AG04449 (cell line): ENCODE data around the gene SMYD3.

Experiments used
- CTCF ChIA-PET: fragments of 350-600 bp; formaldehyde crosslinking; extraction: SDS; loops from one replicate; lab custom pipeline; 2021; ENCODE audit warnings: antibody characterized with exemption; lab: Yijun Ruan, JAX
- POLR2A ChIA-PET: fragments of 400-600, 350-600 bp; formaldehyde crosslinking; extraction: SDS; loops from one replicate; lab custom pipeline; 2020; ENCODE audit warnings: antibody characterized with exemption, inconsistent platforms; lab: Yijun Ruan, JAX
- DNase-seq: peaks from one replicate; pipeline ENCODE4 v3.0.0-alpha.2; 2010; ENCODE audit warnings: low read depth, low spot score
- H3K4me3 ChIP-seq: 2 replicates; pipeline ENCODE4 v1.5.1; 2011; ENCODE audit warnings: low read depth, mild to moderate bottlenecking, control low read depth, low read length
- TF ChIP-seq, protein P1 (sequence below): IDR thresholded peaks from one replicate; pipeline ENCODE4 v1.5.1; 2011; ENCODE audit warnings: mild to moderate bottlenecking, moderate library complexity, low read length, control low read depth, inconsistent platforms; ENCODE audit not compliant: insufficient read depth; ENCODE audit errors: missing control alignments

The SMYD3 gene

GRCh38 chr1:246193537-246193936 lies 313.5 kb downstream of the SMYD3 start:
- ChIA-PET CTCF (interaction anchor here (0.8 kb wide), 1 partner anchor 84 kb away, joined by 3 read pairs; no protein-coding TSS in a partner anchor), POLR2A (no interaction called here)
- H3K4me3 ChIP-seq: no peak overlapping the region
- TF ChIP-seq, protein P1, sequence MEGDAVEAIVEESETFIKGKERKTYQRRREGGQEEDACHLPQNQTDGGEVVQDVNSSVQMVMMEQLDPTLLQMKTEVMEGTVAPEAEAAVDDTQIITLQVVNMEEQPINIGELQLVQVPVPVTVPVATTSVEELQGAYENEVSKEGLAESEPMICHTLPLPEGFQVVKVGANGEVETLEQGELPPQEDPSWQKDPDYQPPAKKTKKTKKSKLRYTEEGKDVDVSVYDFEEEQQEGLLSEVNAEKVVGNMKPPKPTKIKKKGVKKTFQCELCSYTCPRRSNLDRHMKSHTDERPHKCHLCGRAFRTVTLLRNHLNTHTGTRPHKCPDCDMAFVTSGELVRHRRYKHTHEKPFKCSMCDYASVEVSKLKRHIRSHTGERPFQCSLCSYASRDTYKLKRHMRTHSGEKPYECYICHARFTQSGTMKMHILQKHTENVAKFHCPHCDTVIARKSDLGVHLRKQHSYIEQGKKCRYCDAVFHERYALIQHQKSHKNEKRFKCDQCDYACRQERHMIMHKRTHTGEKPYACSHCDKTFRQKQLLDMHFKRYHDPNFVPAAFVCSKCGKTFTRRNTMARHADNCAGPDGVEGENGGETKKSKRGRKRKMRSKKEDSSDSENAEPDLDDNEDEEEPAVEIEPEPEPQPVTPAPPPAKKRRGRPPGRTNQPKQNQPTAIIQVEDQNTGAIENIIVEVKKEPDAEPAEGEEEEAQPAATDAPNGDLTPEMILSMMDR: no peak
- no peak for DNase-seq

- DNase-seq: no peak
- CTCF ChIA-PET: no interaction called here
- POLR2A ChIA-PET: no interaction called here
- H3K4me3 ChIP-seq: no peak overlapping the region
- TF ChIP-seq, protein P1: no peak
Measured at GRCh38 chr1:246189126-246189525, 318.0 kb downstream of the SMYD3 start.

DNA sequence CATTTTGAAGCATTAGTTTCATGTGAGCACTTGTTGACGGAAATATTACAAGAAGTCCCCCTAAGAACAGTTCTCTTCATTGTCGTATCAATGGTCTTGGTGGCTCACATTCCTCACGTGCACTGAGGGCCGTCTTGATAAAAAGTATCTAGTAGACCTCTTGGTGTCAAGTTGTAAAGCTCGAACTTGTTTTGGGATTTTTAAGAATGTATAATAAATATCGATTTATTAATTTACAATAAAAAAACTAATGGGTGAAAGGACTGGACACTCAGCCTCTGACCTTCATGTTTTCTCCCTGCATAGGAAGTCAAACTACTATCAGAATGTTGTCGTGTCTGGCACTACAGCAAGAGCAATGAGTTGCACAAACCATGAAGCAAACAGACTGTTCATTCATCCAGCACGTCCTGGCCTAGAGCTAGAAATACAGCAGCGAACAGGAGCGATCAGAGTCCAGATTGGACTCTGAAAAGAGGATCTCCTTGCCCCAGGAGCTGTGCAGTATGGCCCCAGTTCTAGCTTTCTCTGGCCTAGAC lies 319.2 kb downstream of the SMYD3 start:
- TF ChIP-seq, protein P1: no peak
- DNase-seq: no peak
- CTCF ChIA-PET: no interaction called here
- POLR2A ChIA-PET: no interaction called here
- H3K4me3 ChIP-seq: no peak overlapping the region

DNA sequence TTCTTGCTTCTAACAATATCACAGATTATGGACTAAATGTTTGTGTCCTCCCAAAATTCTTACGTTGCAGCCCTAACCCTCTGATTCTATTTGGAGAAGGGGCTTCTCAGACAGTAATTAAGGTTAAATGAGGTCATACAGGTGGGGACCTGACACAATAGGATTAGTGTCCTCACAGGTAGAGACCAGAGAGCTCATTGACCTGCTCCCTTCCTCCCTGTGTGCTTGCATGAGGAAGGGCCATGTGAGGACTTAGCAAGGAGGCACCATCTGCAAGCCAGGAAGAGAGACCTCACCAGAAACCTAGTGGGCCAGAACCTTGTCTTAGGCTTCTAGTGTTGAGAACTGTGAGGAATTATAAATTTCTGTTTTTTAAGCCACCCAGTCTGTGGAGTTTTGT lies 322.6 kb downstream of the SMYD3 start:
- CTCF ChIA-PET: no interaction called here
- POLR2A ChIA-PET: no interaction called here
- no peak overlapping the region for H3K4me3 ChIP-seq
- TF ChIP-seq, protein P1: no peak
- DNase-seq: no peak

DNA sequence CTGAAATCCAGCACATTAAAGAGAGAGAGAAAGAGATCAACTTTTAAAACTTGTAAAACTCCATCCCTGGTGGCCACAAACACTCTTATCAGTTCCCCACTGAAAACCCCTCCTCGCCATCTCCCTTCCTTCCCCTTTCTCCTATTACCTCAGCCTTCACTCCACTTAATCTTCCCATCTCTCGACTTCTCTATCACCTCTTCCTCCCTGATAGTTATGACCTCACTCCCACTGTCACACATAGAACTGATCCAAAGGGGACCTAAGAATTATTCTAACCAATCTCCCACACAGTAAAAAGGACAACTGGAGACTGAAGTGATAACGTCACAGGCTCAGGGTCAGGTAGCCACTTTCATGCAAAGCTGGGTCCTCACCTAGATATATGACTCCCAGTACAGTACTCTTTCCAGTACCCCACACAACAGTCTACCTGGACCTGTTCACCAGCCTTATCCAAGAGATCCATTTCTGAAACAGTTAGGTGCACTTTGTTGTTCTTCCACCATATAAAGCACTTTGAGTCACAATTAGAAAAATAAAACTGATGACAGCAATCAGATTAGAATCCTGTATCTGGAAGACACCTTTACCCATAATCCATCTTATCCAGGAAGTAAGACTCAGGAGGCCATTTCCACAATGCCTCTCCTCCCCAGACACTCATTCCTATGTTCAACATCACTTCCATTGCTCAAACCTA lies 324.8 kb downstream of the SMYD3 start:
- ChIA-PET POLR2A (no interaction called here), CTCF (no interaction called here)
- DNase-seq: no peak
- TF ChIP-seq, protein P1: no peak
- no peak overlapping the region for H3K4me3 ChIP-seq

DNA sequence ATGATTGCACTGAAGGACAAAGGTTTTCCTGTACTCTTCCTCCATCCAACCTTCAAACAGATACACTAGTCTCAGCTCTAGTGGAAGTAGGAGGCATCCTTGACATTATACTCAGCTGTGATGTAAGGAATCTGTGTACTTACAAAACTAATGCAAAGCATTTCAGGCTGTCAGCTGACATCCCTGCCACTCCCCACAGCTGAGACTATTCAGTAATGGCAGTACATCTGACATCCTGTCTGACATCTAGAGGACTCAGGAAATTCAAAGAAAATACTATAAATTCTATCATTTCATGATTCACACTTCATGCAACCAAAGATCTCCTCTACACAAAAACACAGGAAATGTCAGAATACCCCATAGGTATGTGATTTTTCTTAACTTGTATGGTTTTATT lies 325.8 kb downstream of the SMYD3 start:
- ChIA-PET POLR2A (no interaction called here), CTCF (no interaction called here)
- no peak for DNase-seq
- TF ChIP-seq, protein P1: no peak
- H3K4me3 ChIP-seq: no peak overlapping the region
